ENCODE results near the gene LINC00632.

DNA sequence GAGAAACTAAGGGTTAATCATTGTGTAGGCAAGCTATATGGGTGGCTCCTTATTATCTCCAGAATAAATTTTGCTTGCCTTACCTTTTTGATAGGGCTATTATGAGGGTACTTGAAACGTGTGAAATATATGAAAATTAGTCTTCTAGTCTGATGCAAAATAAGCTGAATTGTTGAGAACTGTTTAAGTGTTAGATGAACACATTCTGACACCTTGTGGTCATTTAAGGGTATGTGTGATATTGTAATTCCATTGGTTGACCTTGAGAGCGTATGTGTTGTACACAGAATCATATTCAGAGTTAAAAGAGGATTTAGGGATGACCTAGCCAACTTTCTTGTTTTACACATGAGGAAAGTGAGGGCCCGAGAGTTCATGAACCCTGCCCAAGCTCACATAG is 44.6 kb upstream of the LINC00632 start:
- TF ChIP-seq, protein P1, sequence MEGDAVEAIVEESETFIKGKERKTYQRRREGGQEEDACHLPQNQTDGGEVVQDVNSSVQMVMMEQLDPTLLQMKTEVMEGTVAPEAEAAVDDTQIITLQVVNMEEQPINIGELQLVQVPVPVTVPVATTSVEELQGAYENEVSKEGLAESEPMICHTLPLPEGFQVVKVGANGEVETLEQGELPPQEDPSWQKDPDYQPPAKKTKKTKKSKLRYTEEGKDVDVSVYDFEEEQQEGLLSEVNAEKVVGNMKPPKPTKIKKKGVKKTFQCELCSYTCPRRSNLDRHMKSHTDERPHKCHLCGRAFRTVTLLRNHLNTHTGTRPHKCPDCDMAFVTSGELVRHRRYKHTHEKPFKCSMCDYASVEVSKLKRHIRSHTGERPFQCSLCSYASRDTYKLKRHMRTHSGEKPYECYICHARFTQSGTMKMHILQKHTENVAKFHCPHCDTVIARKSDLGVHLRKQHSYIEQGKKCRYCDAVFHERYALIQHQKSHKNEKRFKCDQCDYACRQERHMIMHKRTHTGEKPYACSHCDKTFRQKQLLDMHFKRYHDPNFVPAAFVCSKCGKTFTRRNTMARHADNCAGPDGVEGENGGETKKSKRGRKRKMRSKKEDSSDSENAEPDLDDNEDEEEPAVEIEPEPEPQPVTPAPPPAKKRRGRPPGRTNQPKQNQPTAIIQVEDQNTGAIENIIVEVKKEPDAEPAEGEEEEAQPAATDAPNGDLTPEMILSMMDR (IDR thresholded peaks at IDR 0.05 in 8 of 11, conservative IDR thresholded peaks at IDR 0.05 in 3 of 11), result peak in 2 of 11 experiments; percentile 16 to 19
- TF ChIP-seq POLR2A (IDR thresholded peaks at IDR 0.05), result no peak

Data from spleen (tissue), 7 donors.